Peyer's patch (tissue), 4 donors: ENCODE measurements around the gene TRIM67.

Experiments used
- CTCF ChIP-seq, 6 experiments: fragments of 450-650 bp in 4 of 6; fragments of 200-600 bp in 2 of 6; sonication (generic) in 1 of 6; IDR thresholded peaks; one replicate each; pipeline ENCODE4 v1.5.1; 2017 to 2019; ENCODE audit warnings: antibody characterized with exemption in 6 of 6, mild to moderate bottlenecking in 3 of 6, moderate library complexity in 1 of 6
- POLR2A ChIP-seq, 2 donors: fragments of 450-650 bp; IDR thresholded peaks; one replicate each; pipeline ENCODE4 v1.5.1; 2017; ENCODE audit warnings: antibody characterized with exemption in 2 of 2, mild to moderate bottlenecking in 2 of 2, moderate library complexity in 2 of 2

GRCh38 chr1:231177226-231177625 lies 15.4 kb downstream of the TRIM67 start:
- TF ChIP-seq CTCF (IDR thresholded peaks at IDR 0.05) (no peak), POLR2A (IDR thresholded peaks at IDR 0.05) (no peak)
